Measurements from ENCODE around the gene SLC44A3. TPM values are rescaled to one million over a fixed set of nuclear protein-coding genes. Genes with fewer than 3 reads are reported as not detected.

The SLC44A3 gene
- total RNA-seq, 1 donor from 2014 or later, result 129 TPM

GRCh38 chr1:94925004-94925403 is 104.8 kb downstream of the SLC44A3 start:
- Mint-ChIP-seq H3K9me3 (ENCODE audit: unreplicated experiment) (peaks cover 21% of the 10 kb centered on the region), H3K27me3 (ENCODE audit: unreplicated experiment) (peaks cover 16% of the 10 kb centered on the region), H3K4me3 (ENCODE audit: unreplicated experiment) (peak overlapping the region; percentile 98), H3K36me3 (ENCODE audit: unreplicated experiment) (no peaks in the 10 kb centered on the region), H3K4me1 (ENCODE audit: low read depth, unreplicated experiment) (peaks cover 42% of the 10 kb centered on the region), H3K27ac (ENCODE audit: unreplicated experiment) (peak overlapping the region; percentile 100)
- DNase-seq, result no peak
- TF ChIP-seq CTCF (IDR thresholded peaks at IDR 0.05; ENCODE audit: partially characterized antibody, unreplicated experiment), result no peak

GRCh38 chr1:94925561-94926125 is 105.5 kb downstream of the SLC44A3 start:
- no peak for TF ChIP-seq CTCF (IDR thresholded peaks at IDR 0.05; ENCODE audit: partially characterized antibody, unreplicated experiment)
- H3K4me3 Mint-ChIP-seq (ENCODE audit: unreplicated experiment), result peak overlapping the region; percentile 98
- H3K36me3 Mint-ChIP-seq (ENCODE audit: unreplicated experiment), result no peaks in the 10 kb centered on the region
- H3K4me1 Mint-ChIP-seq (ENCODE audit: low read depth, unreplicated experiment), result peaks cover 36% of the 10 kb centered on the region
- DNase-seq, result peak; percentile 82
- peak overlapping the region; percentile 100 for H3K27ac Mint-ChIP-seq (ENCODE audit: unreplicated experiment)
- peaks cover 21% of the 10 kb centered on the region for H3K9me3 Mint-ChIP-seq (ENCODE audit: unreplicated experiment)
- peaks cover 16% of the 10 kb centered on the region for H3K27me3 Mint-ChIP-seq (ENCODE audit: unreplicated experiment)

- Mint-ChIP-seq H3K9me3 (ENCODE audit: unreplicated experiment) (peaks cover 21% of the 10 kb centered on the region), H3K36me3 (ENCODE audit: unreplicated experiment) (no peaks in the 10 kb centered on the region), H3K27me3 (ENCODE audit: unreplicated experiment) (peaks cover 16% of the 10 kb centered on the region), H3K4me3 (ENCODE audit: unreplicated experiment) (peak overlapping the region; percentile 98), H3K27ac (ENCODE audit: unreplicated experiment) (peak overlapping the region; percentile 100), H3K4me1 (ENCODE audit: low read depth, unreplicated experiment) (peaks cover 31% of the 10 kb centered on the region)
- TF ChIP-seq CTCF (IDR thresholded peaks at IDR 0.05; ENCODE audit: partially characterized antibody, unreplicated experiment), result peak; percentile 72
- peak; percentile 84 for DNase-seq
Observed at GRCh38 chr1:94926126-94926914, 106.2 kb downstream of the SLC44A3 start.

DNA sequence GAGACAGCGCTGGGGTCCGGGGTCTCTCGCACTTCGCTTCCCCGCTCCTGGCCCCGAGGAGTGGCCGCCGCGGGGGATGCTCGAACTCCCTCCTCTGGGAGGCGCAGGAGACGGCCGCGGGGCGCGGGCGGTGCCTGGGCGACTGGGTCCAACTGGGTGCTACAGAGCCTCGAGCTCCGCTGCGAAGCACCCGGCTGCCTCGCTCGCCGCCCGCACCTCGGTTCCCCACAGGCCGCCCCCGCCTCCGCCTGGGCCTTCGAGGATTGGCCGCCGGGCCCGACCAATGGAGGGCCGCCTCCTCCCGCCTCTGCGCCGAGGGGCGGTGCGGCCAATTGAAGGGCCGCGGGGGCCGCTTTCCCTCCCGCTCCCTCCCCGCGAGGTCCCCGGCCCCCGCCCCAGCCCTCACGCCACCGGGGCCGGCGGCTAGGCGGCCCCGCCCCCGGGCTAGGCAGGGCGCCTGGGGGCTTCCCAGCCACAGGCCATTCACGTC is 106.8 kb downstream of the SLC44A3 start, which contains the start of gene CNN3:
Gene CNN3, minus strand, starts transcription at position 196 of the 490 bp plus-strand sequence. CDS start 216 bp downstream, outside the sequence.
- Mint-ChIP-seq H3K9me3 (ENCODE audit: unreplicated experiment) (peaks cover 21% of the 10 kb centered on the region), H3K4me3 (ENCODE audit: unreplicated experiment) (peak within 1 kb of the TSS; percentile 98), H3K27ac (ENCODE audit: unreplicated experiment) (peak within 1 kb of the TSS; percentile 100), H3K4me1 (ENCODE audit: low read depth, unreplicated experiment) (peaks cover 24% of the 10 kb centered on the region), H3K27me3 (ENCODE audit: unreplicated experiment) (peaks cover 16% of the 10 kb centered on the region), H3K36me3 (ENCODE audit: unreplicated experiment) (no peaks in the 10 kb centered on the region)
- no peak for TF ChIP-seq CTCF (IDR thresholded peaks at IDR 0.05; ENCODE audit: partially characterized antibody, unreplicated experiment)
- DNase-seq, result peak; percentile 97
